Mammary epithelial cell (primary cell): ENCODE results near the gene C1orf174.

ENCODE experiments used
- CTCF ChIP-seq, 2 donors: IDR thresholded peaks in 1 of 2; conservative IDR thresholded peaks in 1 of 2; 2 replicates each; pipeline ENCODE4 v1.5.1; 2011 to 2012; ENCODE audit warnings: inconsistent platforms in 2 of 2, low read length in 2 of 2, mild to moderate bottlenecking in 2 of 2, control low read depth in 1 of 2, low read depth in 1 of 2; ENCODE audit not compliant: insufficient read depth in 1 of 2; ENCODE audit errors: extremely low read depth in 1 of 2
- EZH2 ChIP-seq: IDR thresholded peaks from 2 replicates; pipeline ENCODE4 v1.6.1; 2012; ENCODE audit warnings: low read length, inconsistent platforms, borderline replicate concordance

GRCh38 chr1:3904843-3905185 is 4.7 kb upstream of the C1orf174 start:
- TF ChIP-seq CTCF (conservative IDR thresholded peaks at IDR 0.05 in 1 of 2, IDR thresholded peaks at IDR 0.05 in 1 of 2; ENCODE audit: extremely low read depth in 1 of 2, insufficient read depth in 1 of 2, low read depth in 1 of 2, low read length in 2 of 2) (no peak), EZH2 (no peak)
